Spinal cord (tissue), 10 donors: ENCODE results near the gene AP1S2. TPM values are rescaled to one million over a fixed set of nuclear protein-coding genes. Genes with fewer than 3 reads are reported as not detected.

Experiments used
- DNase-seq, 6 donors: peaks; one replicate each; pipeline versions ENCODE4 v3.0.0 to v3.0.0-alpha.2; 2013 to 2015; ENCODE audit warnings: low spot score in 6 of 6, low read depth in 4 of 6
- H3K27ac ChIP-seq: one replicate; pipeline ENCODE4 v1.5.1; 2013; ENCODE audit warnings: low read depth, low read length, control low read depth
- H3K27me3 ChIP-seq: one replicate; pipeline ENCODE4 v1.6.1; 2013; ENCODE audit warnings: low read length; ENCODE audit not compliant: control insufficient read depth, insufficient read depth
- H3K36me3 ChIP-seq: one replicate; pipeline ENCODE4 v1.6.1; 2013; ENCODE audit warnings: low read length; ENCODE audit not compliant: control insufficient read depth, insufficient read depth
- H3K4me1 ChIP-seq: one replicate; pipeline ENCODE4 v1.6.1; 2013; ENCODE audit warnings: low read length; ENCODE audit not compliant: control insufficient read depth, insufficient read depth
- H3K4me3 ChIP-seq: one replicate; pipeline ENCODE4 v1.5.1; 2013; ENCODE audit warnings: low read depth, low read length, control low read depth
- H3K9me3 ChIP-seq: one replicate; pipeline ENCODE4 v1.6.1; 2013; ENCODE audit warnings: low read length; ENCODE audit not compliant: control insufficient read depth, insufficient read depth
- WGBS: methylation state at CpG from one replicate; pipeline ENCODE4 v1.1.5; 2013; ENCODE audit warnings: missing lambda C conversion rate; ENCODE audit not compliant: insufficient coverage; 5-methylcytosine and 5-hydroxymethylcytosine counted together
- long read RNA-seq, 4 donors: transcript quantifications; one replicate each; lab custom pipeline, GENCODE V29; 2026
- polyA plus RNA-seq, 2 donors: library from polyadenylated mRNA; unstranded; fragments of 120-200 nt; gene quantifications; one replicate each; pipeline ENCODE4 v1.2.1, GENCODE V29; 2013; ENCODE audit not compliant: insufficient read length in 2 of 2
- total RNA-seq, 2 donors: library from RNA; depleted of rRNA in 1 of 2; stranded (reverse); fragments of 120-200 nt in 1 of 2; fragments of >200 nt in 1 of 2; gene quantifications; one replicate each; pipeline versions ENCODE4 v1.2.3 to v1.2.4, GENCODE V29; 2013 to 2014
- donor health status: healthy.

AP1S2 gene
- 100 to 1,000 TPM in 1 of 2 donors, 10 to 100 TPM in 1; 55.4 to 135 TPM for total RNA-seq
- polyA plus RNA-seq: 100 to 1,000 TPM in 1 of 2 donors, 10 to 100 TPM in 1; 93.5 to 125 TPM
- long read RNA-seq, donor 1, transcript AP1S2-201 (5 exons, 2,237 nt): major isoform, 11 of 26 reads
- long read RNA-seq, donor 1, partial matches to known transcripts: 0 of 26 reads
- long read RNA-seq, donor 1, other reads (novel, unspliced or antisense): 15 of 26 reads
- long read RNA-seq, donor 2, partial matches to known transcripts: 0 of 12 reads
- long read RNA-seq, donor 2, other reads (novel, unspliced or antisense): 9 of 12 reads
- long read RNA-seq, donor 3, transcript AP1S2-201 (5 exons, 2,237 nt): major isoform, 9 of 17 reads
- long read RNA-seq, donor 3, partial matches to known transcripts: 0 of 17 reads
- long read RNA-seq, donor 3, other reads (novel, unspliced or antisense): 7 of 17 reads
- long read RNA-seq, donor 4, transcript AP1S2-201 (5 exons, 2,237 nt): major isoform, 23 of 25 reads
- long read RNA-seq, donor 4, partial matches to known transcripts: 0 of 25 reads
- long read RNA-seq, donor 4, other reads (novel, unspliced or antisense): 0 of 25 reads

- peaks cover 34% of the 10 kb centered on the region for H3K27me3 ChIP-seq
- 0% methylated on average over 85 of the region's 85 CpGs for WGBS
- H3K27ac ChIP-seq: peak within 1 kb of the TSS; percentile 92
- H3K36me3 ChIP-seq: no peaks in the 10 kb centered on the region
- H3K4me3 ChIP-seq: peak within 1 kb of the TSS; percentile 64
- DNase-seq: peak; percentile 59 to 98 (median 89)
- H3K9me3 ChIP-seq: no peaks in the 10 kb centered on the region
- H3K4me1 ChIP-seq: peaks cover 10% of the 10 kb centered on the region
Measured at GRCh38 chrX:15854712-15855567, at the start of gene AP1S2. TSS of gene AP1S2 (minus strand) at chrX:15854813. CDS start at chrX:15852524, 2,289 bp downstream.

DNA sequence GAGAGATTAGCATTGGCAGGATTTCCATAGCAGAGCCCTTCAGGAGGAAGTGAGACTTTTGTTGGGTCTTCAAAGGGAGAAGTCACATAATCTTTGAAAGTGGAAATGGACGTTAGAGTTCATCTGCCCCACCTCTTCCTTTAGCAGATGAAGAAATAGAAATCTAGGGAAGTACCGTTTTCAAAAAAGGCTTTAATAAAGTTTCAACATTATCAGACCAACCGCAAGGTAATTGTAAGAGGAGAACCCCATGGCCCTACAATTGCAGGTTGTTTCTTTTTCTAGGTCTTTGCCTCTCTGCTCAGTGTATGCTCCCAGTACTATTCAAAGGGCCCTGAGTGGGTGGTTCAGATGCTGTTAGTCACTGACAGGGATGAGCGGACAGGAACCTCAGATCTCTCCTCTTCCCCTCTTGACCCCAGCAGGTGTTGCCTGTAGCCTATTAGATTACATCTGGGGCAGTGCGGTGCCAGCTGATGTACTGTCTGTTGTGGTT, 48.6 kb upstream of the AP1S2 start:
- H3K4me3 ChIP-seq: no peak overlapping the region
- H3K4me1 ChIP-seq: peaks cover 4% of the 10 kb centered on the region
- H3K9me3 ChIP-seq: peaks cover 2% of the 10 kb centered on the region
- no peak overlapping the region for H3K27ac ChIP-seq
- DNase-seq: no peak
- H3K27me3 ChIP-seq: peaks cover 7% of the 10 kb centered on the region
- no peaks in the 10 kb centered on the region for H3K36me3 ChIP-seq
- WGBS: no CpG with 5 or more reads among the region's 5 CpGs

DNA sequence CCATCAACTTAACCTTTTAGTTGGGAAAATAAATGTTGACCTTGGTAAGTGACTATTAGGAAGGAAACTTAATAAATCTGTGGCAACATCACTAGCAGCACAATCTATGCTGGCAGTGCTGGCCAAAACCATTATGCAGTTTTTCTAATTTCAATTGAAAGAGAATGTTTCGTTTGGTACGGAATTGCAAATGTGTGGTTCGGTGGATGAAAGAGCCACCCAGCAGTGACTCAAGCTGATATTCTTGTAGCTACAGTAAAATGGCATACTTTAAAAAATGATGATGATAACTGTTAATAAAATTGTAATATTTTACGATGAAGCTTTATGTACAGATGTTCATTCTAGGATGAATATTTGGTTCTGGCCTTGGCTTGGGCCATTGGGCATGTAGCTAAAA, 40.7 kb upstream of the AP1S2 start:
- no peak for DNase-seq
- Histone ChIP-seq H3K9me3 (no peaks in the 10 kb centered on the region), H3K27ac (no peak overlapping the region), H3K27me3 (peaks cover 14% of the 10 kb centered on the region), H3K4me1 (no peaks in the 10 kb centered on the region), H3K36me3 (no peaks in the 10 kb centered on the region), H3K4me3 (no peak overlapping the region)
- 70% methylated on average over 3 of the region's 4 CpGs for WGBS

- peaks cover 14% of the 10 kb centered on the region for H3K27me3 ChIP-seq
- no peak for DNase-seq
- no peaks in the 10 kb centered on the region for H3K4me1 ChIP-seq
- no peaks in the 10 kb centered on the region for H3K36me3 ChIP-seq
- no peaks in the 10 kb centered on the region for H3K9me3 ChIP-seq
- no peak overlapping the region for H3K27ac ChIP-seq
- WGBS: 80% methylated on average over 1 of the region's 3 CpGs
- H3K4me3 ChIP-seq: no peak overlapping the region
Measured at GRCh38 chrX:15894724-15895123, 40.1 kb upstream of the AP1S2 start.

DNA sequence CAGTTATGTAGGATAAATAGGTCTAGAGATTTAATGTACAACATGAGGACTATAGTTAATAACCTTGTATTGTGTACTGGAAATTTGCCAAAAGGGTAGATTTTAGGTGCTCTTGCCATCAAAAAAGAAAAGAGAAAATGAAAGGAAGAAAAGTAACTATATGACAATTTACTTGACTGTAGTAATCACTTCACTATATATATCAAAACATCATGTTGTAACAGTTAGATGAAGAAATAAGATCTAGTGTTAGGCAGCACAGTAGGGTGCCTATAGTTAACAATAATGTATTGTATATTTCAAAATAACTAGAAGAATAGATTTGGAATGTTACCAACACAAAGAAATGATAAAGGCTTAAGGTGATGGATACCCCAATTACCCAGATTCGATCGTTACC, 35.9 kb upstream of the AP1S2 start:
- H3K27me3 ChIP-seq: peaks cover 22% of the 10 kb centered on the region
- H3K9me3 ChIP-seq: no peaks in the 10 kb centered on the region
- H3K4me1 ChIP-seq: no peaks in the 10 kb centered on the region
- no CpG with 5 or more reads among the region's 2 CpGs for WGBS
- no peak for DNase-seq
- H3K4me3 ChIP-seq: no peak overlapping the region
- H3K27ac ChIP-seq: no peak overlapping the region
- no peaks in the 10 kb centered on the region for H3K36me3 ChIP-seq

GRCh38 chrX:15888062-15888461, 33.4 kb upstream of the AP1S2 start:
- Histone ChIP-seq H3K9me3 (no peaks in the 10 kb centered on the region), H3K4me1 (no peaks in the 10 kb centered on the region), H3K27me3 (peaks cover 28% of the 10 kb centered on the region), H3K27ac (no peak overlapping the region), H3K4me3 (no peak overlapping the region), H3K36me3 (no peaks in the 10 kb centered on the region)
- DNase-seq: no peak
- WGBS: 71% methylated on average over 5 of the region's 5 CpGs

DNA sequence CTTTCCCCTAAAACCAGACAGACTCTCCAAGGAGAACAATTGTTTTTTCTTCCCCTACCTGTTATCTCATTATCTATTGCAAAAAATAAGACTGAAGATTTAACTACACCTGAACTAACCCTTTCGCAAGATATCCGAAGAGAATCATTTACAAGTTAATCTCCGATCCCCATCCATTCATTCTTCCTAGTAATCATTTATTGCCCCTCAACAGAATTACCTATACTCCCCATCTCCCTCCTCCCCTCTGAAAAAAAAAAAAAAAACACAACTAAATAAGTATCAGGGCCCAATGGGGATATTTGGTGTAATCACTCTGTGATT, 28.9 kb upstream of the AP1S2 start:
- no peaks in the 10 kb centered on the region for H3K36me3 ChIP-seq

DNA sequence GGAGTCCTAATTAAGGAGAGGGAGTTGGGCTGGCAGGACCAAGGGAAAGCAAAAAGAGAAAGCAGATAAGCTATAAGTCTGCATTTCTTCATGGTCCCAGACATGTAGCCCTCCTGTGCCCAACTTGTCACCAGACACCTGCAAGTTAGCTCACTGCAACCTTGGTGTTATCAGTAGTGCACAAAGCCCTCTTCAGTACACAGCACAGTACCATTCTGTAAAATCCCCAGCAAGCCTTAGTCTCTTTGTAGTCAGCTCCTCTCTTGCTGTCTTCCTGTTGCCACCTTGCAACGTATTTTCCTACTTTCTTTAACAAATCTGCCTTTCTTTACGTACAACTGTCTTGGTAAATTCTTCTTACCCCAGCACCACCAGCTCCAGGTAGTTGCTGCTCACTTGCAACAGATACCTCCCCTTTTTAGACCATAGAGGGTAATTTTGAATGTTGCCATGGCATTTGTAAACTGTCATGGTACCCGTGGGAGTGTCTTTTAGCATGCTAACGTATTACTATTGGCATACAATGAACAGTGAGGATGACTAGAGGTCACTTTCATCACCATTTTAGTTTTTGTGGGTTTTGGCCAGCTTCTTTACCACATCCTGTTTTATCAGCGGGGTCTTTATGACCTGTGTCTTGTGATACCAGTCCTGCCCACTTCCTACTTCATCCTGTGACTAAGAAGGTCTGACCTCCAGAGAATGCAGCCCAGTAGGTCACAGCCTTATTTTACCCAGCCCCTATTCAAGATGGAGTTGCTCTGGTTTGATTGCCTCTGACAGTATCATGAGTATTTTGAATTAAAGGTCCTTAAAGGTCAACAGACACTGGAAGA, 28.3 kb upstream of the AP1S2 start:
- Histone ChIP-seq H3K9me3 (peaks cover 5% of the 10 kb centered on the region), H3K4me3 (no peak overlapping the region), H3K27ac (no peak overlapping the region), H3K36me3 (no peaks in the 10 kb centered on the region), H3K4me1 (no peaks in the 10 kb centered on the region), H3K27me3 (peaks cover 33% of the 10 kb centered on the region)
- no peak for DNase-seq
- WGBS: 56% methylated on average over 4 of the region's 5 CpGs

More for the DNA sequence above, 28.9 kb upstream of the AP1S2 start:
- WGBS: 88% methylated on average over 2 of the region's 3 CpGs
- no peak for DNase-seq
- peaks cover 35% of the 10 kb centered on the region for H3K27me3 ChIP-seq
- H3K9me3 ChIP-seq: peaks cover 5% of the 10 kb centered on the region
- H3K4me3 ChIP-seq: no peak overlapping the region
- no peaks in the 10 kb centered on the region for H3K4me1 ChIP-seq
- no peak overlapping the region for H3K27ac ChIP-seq

DNA sequence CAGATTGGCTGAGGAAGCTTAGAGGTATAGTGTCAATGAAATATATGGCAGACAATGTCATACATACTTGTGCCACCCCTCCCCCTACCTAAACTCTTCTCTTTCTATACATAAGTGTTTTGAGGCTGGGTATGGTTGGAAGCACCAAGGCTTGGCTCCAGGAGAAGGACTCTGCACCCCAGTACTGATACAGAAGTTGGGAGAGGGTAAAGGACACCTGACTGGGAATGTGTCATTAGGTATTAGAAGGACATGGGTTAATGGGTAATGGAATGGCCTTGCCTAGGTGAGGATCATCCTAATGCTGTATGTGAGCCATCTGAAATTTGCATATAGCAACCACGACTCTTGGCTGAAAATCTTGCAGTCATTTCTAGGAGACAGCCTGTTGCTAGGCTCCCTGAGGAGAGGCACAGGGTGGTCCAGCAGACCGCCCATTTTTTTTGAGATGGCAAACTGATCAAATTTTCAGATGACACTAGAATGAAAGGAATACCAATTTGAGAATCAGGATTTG, 26.8 kb upstream of the AP1S2 start:
- H3K9me3 ChIP-seq: peaks cover 5% of the 10 kb centered on the region
- no peak overlapping the region for H3K4me3 ChIP-seq
- H3K36me3 ChIP-seq: no peaks in the 10 kb centered on the region
- H3K4me1 ChIP-seq: no peaks in the 10 kb centered on the region
- 53% methylated on average over 2 of the region's 2 CpGs for WGBS
- peaks cover 30% of the 10 kb centered on the region for H3K27me3 ChIP-seq
- no peak overlapping the region for H3K27ac ChIP-seq
- DNase-seq: no peak
